BLaER1 (cell line): ENCODE measurements around the gene ZNRF2.

Experiments used
- H3K27ac ChIP-seq: shearing (Covaris generic); formaldehyde crosslinking; 2 replicates; pipeline ENCODE4 v1.8.1; 2022
- H3K27me3 ChIP-seq: shearing (Covaris generic); formaldehyde crosslinking; 2 replicates; pipeline ENCODE4 v1.8.1; 2022
- H3K36me3 ChIP-seq: shearing (Covaris generic); formaldehyde crosslinking; 2 replicates; pipeline ENCODE4 v1.8.1; 2022
- H3K4me1 ChIP-seq: shearing (Covaris generic); formaldehyde crosslinking; 2 replicates; pipeline ENCODE4 v1.8.1; 2022
- H3K4me2 ChIP-seq: shearing (Covaris generic); formaldehyde crosslinking; 2 replicates; pipeline ENCODE4 v1.8.1; 2022
- H3K4me3 ChIP-seq: shearing (Covaris generic); formaldehyde crosslinking; 2 replicates; pipeline ENCODE4 v1.8.1; 2022
- H3K9ac ChIP-seq: shearing (Covaris generic); formaldehyde crosslinking; 2 replicates; pipeline ENCODE4 v1.8.1; 2022
- H3K9me3 ChIP-seq: shearing (Covaris generic); formaldehyde crosslinking; 2 replicates; pipeline ENCODE4 v1.8.1; 2022
- H4K20me1 ChIP-seq: shearing (Covaris generic); formaldehyde crosslinking; 2 replicates; pipeline ENCODE4 v1.8.1; 2022
- Cebpa-rat ChIP-seq: shearing (Covaris generic); IDR thresholded peaks from 2 replicates; pipeline ENCODE4 v1.8.1; 2022

ZNRF2 gene

DNA sequence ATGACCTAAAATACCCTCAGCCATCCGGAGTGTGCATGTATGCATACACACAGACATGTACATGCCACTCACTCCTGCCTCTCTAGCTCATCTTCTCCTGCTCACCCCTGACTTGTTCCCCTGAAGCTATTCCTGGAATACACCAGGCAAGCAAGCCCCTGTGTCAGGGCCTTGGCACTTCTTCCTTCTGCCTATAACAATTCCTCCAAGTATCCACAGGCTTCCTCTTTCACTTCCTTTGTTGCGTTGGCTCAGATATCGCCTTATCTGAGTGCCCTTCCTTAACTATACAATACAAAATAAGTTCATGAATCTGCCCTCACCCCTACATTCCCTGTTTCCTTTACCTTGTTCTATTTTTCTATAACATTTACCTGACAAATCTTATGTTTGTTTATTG is 105.4 kb downstream of the ZNRF2 start:
- no peak for TF ChIP-seq Cebpa-rat
- H3K4me3 ChIP-seq: no peak overlapping the region
- H3K4me1 ChIP-seq: no peaks in the 10 kb centered on the region

DNA sequence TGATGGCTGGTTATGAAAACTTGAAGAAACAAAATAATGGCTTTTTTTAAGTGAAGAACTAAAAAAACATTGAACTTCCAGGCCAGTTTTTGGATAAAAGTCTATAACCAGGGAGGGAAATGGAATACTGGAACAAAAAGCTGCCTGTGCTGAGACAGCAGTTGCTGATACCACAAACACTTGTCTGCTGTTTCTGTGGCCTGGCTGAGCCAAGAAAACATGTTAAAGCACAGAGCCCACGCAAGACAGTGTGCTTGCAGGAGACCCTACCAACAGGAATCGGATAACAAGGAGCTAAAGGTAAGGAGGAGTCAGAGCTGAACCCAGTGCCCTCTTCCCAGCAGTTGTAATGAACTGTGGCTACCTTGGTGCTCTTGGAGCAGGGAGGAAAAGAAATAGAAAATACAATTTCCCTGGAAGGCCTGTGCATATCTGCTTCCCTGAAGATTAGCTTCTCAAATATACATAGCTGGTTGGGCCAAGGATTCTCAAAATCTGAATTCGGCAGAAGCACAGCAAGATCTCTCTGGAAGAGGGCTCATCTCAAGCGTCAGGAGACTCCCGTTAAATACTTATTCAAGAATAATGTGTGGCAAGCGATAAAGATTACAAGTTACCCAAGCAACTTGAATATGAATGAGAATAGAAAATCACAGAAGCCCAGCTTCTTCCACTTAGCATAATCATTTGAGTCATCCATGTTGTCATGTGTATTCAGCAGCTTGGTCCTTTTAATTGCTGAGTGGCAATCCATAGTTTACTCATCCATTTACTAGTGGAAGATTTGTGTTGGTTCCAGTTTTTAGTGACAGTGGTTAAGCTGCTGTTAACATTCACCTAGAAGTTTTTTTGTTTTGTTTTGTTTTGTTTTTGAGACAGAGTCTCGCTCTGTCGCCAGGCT is 106.6 kb downstream of the ZNRF2 start:
- TF ChIP-seq Cebpa-rat: no peak
- Histone ChIP-seq H3K36me3 (peaks cover 12% of the 10 kb centered on the region), H3K9ac (no peak overlapping the region), H3K4me3 (no peak overlapping the region), H4K20me1 (no peaks in the 10 kb centered on the region), H3K9me3 (no peaks in the 10 kb centered on the region; the same call in 1 of the 2 replicates), H3K4me2 (no peak overlapping the region), H3K27ac (no peak overlapping the region), H3K4me1 (no peaks in the 10 kb centered on the region), H3K27me3 (no peaks in the 10 kb centered on the region)

More for the DNA sequence above, 105.4 kb downstream of the ZNRF2 start:
- Histone ChIP-seq H3K9ac (no peak overlapping the region), H3K36me3 (peaks cover 12% of the 10 kb centered on the region), H4K20me1 (no peaks in the 10 kb centered on the region), H3K4me2 (no peak overlapping the region), H3K27ac (no peak overlapping the region), H3K9me3 (no peaks in the 10 kb centered on the region; the same call in 1 of the 2 replicates), H3K27me3 (no peaks in the 10 kb centered on the region)

DNA sequence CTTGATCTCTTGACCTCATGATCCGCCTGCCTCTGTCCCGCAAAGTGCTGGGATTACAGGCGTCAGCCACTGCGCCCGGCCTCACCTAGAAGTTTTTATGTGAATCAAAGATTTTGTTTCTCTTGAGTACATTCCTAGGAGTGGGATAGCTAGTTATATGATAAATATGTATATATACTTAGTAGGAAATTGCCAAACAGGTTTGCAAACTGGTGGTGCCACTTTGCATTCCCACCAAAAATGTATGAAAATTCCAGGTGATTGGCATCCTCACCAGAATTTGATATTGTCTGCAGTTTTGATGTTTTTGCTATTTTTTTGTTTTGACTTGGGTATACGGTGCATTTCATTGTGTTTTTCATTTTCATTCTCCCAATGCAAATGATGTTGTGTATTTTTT is 107.4 kb downstream of the ZNRF2 start:
- no peak overlapping the region for H3K27ac ChIP-seq
- no peak for TF ChIP-seq Cebpa-rat

DNA sequence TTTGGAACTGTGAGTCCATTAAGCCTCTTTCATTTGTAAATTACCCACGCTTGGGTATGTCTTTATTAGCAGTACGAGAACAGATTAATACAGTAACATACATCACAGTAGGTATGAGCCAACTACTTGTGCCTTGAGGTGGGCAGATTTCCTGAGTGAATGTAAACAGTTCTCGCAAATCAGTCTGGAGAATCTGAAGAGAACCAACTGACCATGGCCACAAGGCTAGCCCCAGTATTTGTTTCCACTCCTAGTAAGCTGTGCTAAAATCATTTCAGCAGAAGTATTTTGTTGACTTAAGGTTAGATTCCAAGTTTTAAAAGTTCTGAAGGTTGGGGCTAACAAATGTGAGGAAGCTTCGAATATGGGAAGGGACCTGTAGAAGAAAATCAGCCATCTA is 111.3 kb downstream of the ZNRF2 start:
- H3K4me3 ChIP-seq: no peak overlapping the region
- H4K20me1 ChIP-seq: no peaks in the 10 kb centered on the region
- H3K9ac ChIP-seq: no peak overlapping the region
- H3K4me2 ChIP-seq: no peak overlapping the region
- H3K4me1 ChIP-seq: no peaks in the 10 kb centered on the region
- no peaks in the 10 kb centered on the region for H3K27me3 ChIP-seq
- no peaks in the 10 kb centered on the region for H3K9me3 ChIP-seq
- H3K27ac ChIP-seq: no peak overlapping the region
- TF ChIP-seq Cebpa-rat: no peak
- H3K36me3 ChIP-seq: no peaks in the 10 kb centered on the region

More for the DNA sequence above, 107.4 kb downstream of the ZNRF2 start:
- Histone ChIP-seq H3K36me3 (peaks cover 12% of the 10 kb centered on the region), H3K4me1 (no peaks in the 10 kb centered on the region), H3K4me2 (no peak overlapping the region), H4K20me1 (no peaks in the 10 kb centered on the region), H3K9ac (no peak overlapping the region), H3K9me3 (no peaks in the 10 kb centered on the region; the same call in 1 of the 2 replicates), H3K4me3 (no peak overlapping the region), H3K27me3 (no peaks in the 10 kb centered on the region)

DNA sequence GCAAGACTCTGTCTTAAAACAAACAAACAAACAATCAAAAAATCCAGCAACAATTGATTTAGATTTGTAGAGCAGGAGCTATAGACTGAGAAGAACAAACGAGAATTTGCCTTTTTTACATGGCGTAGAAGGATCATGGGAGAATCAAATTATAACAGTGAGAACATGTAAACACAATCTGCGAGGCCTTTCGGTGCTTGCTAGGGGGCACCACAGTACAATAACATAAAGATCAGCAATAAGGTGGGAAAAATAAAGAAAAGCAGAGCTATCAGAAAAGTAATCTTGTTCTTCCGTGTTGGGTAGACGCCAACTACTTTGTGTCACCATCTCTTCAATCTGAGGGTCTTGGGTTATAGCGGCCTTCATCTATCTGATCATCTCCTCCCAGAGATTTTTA is 112.0 kb downstream of the ZNRF2 start:
- Histone ChIP-seq H3K27ac (no peak overlapping the region), H3K9ac (no peak overlapping the region), H3K4me2 (no peak overlapping the region), H3K36me3 (no peaks in the 10 kb centered on the region), H3K9me3 (no peaks in the 10 kb centered on the region), H3K4me3 (no peak overlapping the region), H3K27me3 (no peaks in the 10 kb centered on the region), H4K20me1 (no peaks in the 10 kb centered on the region), H3K4me1 (no peaks in the 10 kb centered on the region)
- TF ChIP-seq Cebpa-rat: no peak

DNA sequence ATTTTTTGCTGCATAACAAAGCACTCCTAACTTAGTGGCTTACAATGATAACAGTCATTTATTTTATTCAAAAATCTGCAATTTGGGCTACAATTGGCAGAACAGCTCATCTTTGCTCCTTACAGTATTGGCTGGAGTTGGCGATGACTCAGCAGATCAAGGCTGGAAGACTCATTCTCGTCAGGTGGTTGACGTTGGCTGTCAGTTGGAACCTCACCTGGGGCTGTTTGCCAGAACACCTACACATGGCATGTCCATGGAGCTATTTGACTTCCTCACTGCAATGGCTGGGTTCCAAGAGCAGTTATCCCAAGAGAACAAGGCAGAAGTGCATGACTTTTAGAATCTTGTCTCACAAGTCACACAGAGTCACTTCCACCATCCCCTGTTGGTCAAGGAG is 119.1 kb downstream of the ZNRF2 start:
- no peaks in the 10 kb centered on the region for H3K27me3 ChIP-seq
- no peaks in the 10 kb centered on the region for H3K4me1 ChIP-seq
- no peak for TF ChIP-seq Cebpa-rat
- no peak overlapping the region for H3K9ac ChIP-seq
- peaks cover 11% of the 10 kb centered on the region; the same call in 1 of the 2 replicates for H3K36me3 ChIP-seq
- no peak overlapping the region for H3K4me2 ChIP-seq
- no peaks in the 10 kb centered on the region for H4K20me1 ChIP-seq
- no peaks in the 10 kb centered on the region for H3K9me3 ChIP-seq
- H3K27ac ChIP-seq: no peak overlapping the region
- no peak overlapping the region for H3K4me3 ChIP-seq

DNA sequence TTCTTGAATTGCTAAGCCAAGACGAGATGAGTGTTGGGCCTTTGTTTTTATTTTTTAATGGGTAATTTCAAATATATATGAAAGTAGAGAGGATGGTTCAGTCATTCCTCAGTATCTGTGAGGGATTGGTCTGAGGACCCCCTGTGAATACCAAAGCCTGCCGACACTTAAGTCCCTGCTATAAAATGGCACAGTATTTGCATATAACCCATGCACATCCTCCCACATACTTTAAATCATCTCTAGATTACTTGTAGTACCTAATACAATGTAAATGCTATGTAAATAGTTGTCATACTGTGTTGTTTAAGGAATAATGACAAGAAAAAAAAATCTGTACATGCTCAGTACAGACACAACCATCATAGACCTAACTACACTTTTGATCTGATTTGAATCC is 120.8 kb downstream of the ZNRF2 start:
- Histone ChIP-seq H3K27ac (no peak overlapping the region), H3K9ac (no peak overlapping the region), H3K4me1 (no peaks in the 10 kb centered on the region), H3K4me2 (no peak overlapping the region), H3K9me3 (no peaks in the 10 kb centered on the region), H3K27me3 (no peaks in the 10 kb centered on the region), H4K20me1 (no peaks in the 10 kb centered on the region), H3K4me3 (no peak overlapping the region), H3K36me3 (peaks cover 11% of the 10 kb centered on the region; the same call in 1 of the 2 replicates)
- no peak for TF ChIP-seq Cebpa-rat

DNA sequence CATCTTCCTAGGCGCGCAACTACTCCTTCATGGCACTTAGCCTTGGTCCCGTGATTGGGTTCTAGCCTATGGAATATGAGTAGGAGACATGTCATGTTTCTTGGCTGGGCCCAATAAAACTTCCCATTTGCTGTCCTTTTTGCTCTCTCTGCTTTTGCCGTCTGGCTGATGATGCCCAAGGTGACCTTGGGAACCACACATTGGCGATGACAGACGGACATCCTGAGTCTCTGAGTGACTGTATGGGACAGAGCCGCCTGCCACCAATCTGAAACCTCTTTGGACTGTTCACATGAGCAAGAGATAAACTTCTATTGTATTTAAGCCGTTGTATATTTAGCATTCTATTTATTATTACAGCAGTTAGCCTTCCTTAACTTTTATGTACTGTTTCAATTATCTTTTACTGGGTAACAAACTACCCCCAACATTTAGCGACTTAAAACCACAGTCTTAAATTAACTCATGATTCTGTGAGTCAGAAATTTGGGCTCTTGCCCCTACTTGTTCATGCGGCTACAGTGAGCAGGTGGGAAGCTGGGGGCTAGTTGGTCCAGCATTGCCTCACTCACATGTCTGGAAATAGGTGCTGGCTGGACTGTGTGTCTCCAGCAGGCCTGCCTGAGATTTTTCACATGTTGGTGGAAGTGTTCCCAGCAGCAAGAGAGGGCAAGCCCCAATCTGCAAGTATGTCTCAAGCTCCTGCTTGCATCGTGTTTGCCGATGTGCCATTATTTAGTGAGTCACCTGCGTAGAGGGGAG is 122.4 kb downstream of the ZNRF2 start:
- H3K27me3 ChIP-seq: no peaks in the 10 kb centered on the region
- no peak overlapping the region for H3K4me2 ChIP-seq
- no peak overlapping the region for H3K9ac ChIP-seq
- peaks cover 11% of the 10 kb centered on the region; the same call in 1 of the 2 replicates for H3K36me3 ChIP-seq
- H3K4me3 ChIP-seq: no peak overlapping the region
- no peaks in the 10 kb centered on the region for H3K9me3 ChIP-seq
- H3K27ac ChIP-seq: no peak overlapping the region
- no peak for TF ChIP-seq Cebpa-rat
- peaks cover 6% of the 10 kb centered on the region; the same call in 1 of the 2 replicates for H3K4me1 ChIP-seq
- H4K20me1 ChIP-seq: no peaks in the 10 kb centered on the region

DNA sequence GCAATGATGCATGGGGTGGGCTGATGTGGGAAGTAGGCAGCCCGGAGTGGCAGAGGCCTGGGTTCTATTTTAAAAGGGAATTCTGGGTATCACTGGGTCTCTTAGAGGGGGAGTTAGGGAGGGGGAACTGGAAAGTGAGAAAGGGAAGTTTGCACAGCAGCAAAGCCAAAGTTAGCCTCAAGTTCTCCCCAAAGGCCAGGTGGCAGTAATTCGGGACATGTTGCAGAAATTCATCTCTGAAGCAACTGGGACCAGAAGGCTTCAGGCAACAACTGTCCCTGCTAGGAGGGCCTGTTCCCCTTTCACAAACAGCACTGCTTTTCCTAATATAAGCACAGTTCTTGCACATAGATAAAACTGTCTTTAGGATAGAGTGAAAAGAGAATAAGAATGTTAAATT is 126.8 kb downstream of the ZNRF2 start:
- Histone ChIP-seq H3K4me1 (peaks cover 6% of the 10 kb centered on the region; the same call in 1 of the 2 replicates), H3K9ac (no peak overlapping the region), H4K20me1 (no peaks in the 10 kb centered on the region), H3K4me2 (no peak overlapping the region), H3K27me3 (no peaks in the 10 kb centered on the region), H3K9me3 (peaks cover 16% of the 10 kb centered on the region), H3K4me3 (no peak overlapping the region), H3K36me3 (peaks cover 24% of the 10 kb centered on the region), H3K27ac (no peak overlapping the region)
- TF ChIP-seq Cebpa-rat: no peak

DNA sequence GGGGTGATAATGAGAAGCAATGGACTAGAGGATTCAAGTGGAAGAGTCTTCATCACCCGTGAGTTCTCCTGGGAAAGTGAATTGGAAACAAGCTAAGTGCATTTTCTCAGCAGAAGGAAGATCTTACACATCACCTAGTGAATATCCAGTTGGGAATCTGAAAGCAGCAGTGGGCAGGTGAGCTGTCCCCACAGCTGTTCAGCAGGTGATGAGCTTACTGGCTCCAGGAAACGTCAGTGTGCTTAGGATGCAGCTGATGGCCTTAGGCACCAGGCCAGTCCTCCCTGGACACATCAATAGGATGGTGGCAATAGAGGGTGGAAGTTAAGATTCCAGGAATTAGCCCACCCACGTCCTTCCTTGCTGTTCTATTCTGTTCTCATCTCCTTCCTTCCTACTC is 127.5 kb downstream of the ZNRF2 start:
- H3K4me2 ChIP-seq: no peak overlapping the region
- no peak overlapping the region for H3K9ac ChIP-seq
- peaks cover 6% of the 10 kb centered on the region; the same call in 1 of the 2 replicates for H3K4me1 ChIP-seq
- no peaks in the 10 kb centered on the region for H3K27me3 ChIP-seq
- peaks cover 24% of the 10 kb centered on the region for H3K36me3 ChIP-seq
- no peak overlapping the region for H3K4me3 ChIP-seq
- H3K9me3 ChIP-seq: peaks cover 16% of the 10 kb centered on the region
- no peak for TF ChIP-seq Cebpa-rat
- H3K27ac ChIP-seq: no peak overlapping the region
- H4K20me1 ChIP-seq: no peaks in the 10 kb centered on the region
